DMS 273 treated with DMSO at 0.1 percent for 48 hours (cell line): Measurements from ENCODE around the gene GSTM1.
"Not testable (repeated sequence)": the region's sequence is repeated elsewhere in the genome, so short reads cannot be mapped to it uniquely, and the experiment has no call there.

Experiments used
- DNase-seq: peaks from one replicate; lab custom pipeline; 2025; lab: John Stamatoyannopoulos, UW

The GSTM1 gene

GRCh38 chr1:109697861-109698260, 10.2 kb downstream of the GSTM1 start:
- DNase-seq: not testable (repeated sequence)

DNA sequence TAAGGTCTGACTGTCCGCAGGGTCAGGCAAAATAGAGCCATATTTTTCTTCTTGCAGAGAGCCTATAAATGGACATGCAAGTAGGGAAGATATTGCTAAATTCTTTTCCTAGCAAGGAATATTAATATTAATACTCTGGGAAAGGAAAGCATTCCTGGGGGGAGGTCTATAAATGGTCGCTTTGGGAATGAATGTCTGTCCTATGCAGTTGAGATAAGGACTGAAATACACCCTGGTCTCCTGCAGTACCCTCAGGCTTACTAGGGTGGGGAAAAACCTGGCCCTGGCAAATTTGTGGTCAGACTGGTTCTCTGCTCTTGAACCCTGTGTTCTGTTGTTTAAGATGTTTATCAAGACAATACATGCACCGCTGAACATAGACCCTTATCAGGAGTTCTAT, 15.3 kb downstream of the GSTM1 start:
- not testable (repeated sequence) for DNase-seq

- no peak for DNase-seq
These were observed 16.6 kb downstream of the GSTM1 start for GRCh38 chr1:109704173-109704572.

GRCh38 chr1:109705411-109705810, 17.8 kb downstream of the GSTM1 start:
- no peak for DNase-seq

DNA sequence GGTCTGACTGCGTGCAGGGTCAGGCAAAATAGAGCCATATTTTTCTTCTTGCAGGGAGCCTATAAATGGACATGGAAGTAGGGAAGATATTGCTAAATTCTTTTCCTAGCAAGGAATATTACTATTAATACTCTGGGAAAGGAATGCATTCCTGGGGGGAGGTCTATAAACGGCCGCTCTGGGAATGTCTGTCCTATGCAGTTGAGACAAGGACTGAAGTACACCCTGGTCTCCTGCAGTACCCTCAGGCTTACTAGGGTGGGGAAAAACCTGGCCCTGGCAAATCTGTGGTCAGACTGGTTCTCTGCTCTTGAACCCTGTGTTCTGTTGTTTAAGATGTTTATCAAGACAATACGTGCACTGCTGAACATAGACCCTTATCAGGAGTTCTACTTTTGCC, 21.3 kb downstream of the GSTM1 start:
- DNase-seq: not testable (repeated sequence)

- not testable (repeated sequence) for DNase-seq
These were observed 22.2 kb downstream of the GSTM1 start for GRCh38 chr1:109709822-109710221.

DNA sequence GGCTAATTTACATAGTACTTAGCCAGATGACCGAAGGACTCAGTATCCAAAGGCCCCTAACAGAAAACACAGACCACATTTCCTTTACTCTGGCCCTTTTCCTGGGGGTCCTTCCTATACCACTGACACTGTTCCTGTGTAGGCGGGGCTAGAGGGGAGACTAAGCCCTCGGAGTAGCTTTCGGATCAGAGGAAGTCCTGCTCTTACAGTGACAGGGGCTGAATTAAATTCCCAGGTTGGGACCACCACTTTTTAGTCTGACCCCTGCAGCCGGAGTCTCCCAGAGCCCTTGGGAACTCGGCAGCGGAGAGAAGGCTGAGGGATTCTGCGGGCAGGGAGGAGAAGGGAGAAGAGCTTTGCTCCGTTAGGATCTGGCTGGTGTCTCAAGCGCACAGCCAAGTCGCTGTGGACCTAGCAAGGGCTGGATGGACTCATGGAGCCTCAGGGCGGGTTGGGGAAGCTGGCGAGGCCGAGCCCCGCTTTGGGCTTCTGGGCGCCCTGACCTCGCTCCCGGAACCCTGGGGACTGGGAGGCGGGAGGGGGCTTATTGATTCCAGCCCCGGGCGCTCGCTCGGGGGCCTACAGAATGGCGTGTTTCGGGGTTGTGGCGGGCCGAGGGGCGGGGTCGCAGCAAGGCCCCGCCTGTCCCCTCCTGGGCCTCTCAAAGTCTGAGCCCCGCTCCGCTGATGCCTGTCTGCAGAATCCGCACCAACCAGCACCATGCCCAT, 24.1 kb downstream of the GSTM1 start, which contains the start of gene GSTM5:
TSS of gene GSTM5 (plus strand) at position 659 of the 728 bp plus-strand sequence. CDS start at position 721, 62 bp downstream.
- DNase-seq: not testable (repeated sequence)

GRCh38 chr1:109712321-109712864, 24.8 kb downstream of the GSTM1 start:
- DNase-seq: no peak

DNA sequence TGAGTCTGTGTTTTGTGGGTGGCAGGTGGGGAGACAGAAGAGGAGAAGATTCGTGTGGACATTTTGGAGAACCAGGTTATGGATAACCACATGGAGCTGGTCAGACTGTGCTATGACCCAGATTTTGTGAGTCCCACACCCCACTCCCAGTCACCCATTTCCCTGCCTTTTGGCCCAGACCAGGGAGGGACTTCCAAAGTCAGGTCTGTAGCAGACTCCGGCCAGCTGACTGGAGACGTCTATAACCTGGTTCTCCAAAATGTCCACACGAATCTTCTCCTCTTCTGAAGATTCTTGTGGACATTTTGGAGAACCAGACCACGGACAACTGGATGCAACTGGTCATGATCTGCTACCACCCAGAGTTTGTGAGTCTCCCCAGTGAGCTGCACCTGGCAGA, 26.0 kb downstream of the GSTM1 start:
- no peak for DNase-seq

- DNase-seq: no peak
These were observed 27.2 kb downstream of the GSTM1 start for GRCh38 chr1:109714661-109715372.

DNA sequence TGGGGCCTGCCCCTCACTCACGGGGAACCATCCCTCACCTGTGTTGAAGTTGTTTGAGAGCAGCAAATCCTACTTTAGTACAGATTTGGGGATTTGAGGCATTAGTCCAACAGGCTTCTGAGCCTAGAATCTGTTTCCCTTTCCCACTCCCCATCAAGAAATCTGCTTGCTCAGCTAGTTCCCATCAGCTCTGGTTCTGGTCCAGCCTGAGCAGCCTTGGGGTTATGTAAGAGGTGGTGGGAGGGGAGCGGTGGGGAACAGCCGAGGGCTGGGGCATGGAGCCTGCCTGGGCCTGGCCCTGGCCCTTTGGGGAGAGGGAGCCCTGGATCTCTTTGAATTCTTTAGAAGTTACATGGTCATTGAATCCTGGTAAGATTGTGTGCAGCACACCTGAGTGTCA, 28.5 kb downstream of the GSTM1 start:
- no peak for DNase-seq

DNA sequence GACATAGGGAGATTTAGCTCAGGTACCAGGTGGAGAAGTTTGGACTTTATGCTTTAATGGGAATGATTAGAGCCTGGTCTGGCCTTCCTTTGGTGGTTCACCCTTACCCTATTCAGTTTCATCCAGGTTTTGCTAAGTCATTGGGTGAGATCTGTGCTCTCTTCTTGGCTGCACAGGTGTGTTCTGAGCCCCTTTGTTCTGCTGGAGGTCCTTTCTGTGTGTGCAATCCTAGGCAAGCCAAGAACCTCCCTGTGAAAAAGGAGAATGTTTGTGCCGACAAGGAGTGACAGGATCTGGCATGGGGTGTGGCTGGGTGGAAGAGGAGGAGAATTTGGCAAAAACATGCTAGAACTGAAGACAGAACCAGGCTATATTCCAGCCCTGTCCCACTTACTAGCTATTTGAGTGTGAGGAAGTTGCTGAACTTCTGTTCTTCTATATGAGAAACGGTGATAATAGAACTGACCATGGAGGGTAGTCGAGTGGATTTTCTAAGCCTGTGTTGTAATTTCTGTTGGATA, 29.0 kb downstream of the GSTM1 start:
- no peak for DNase-seq

- no peak for DNase-seq
These were observed 30.1 kb downstream of the GSTM1 start for GRCh38 chr1:109717729-109718128.

DNA sequence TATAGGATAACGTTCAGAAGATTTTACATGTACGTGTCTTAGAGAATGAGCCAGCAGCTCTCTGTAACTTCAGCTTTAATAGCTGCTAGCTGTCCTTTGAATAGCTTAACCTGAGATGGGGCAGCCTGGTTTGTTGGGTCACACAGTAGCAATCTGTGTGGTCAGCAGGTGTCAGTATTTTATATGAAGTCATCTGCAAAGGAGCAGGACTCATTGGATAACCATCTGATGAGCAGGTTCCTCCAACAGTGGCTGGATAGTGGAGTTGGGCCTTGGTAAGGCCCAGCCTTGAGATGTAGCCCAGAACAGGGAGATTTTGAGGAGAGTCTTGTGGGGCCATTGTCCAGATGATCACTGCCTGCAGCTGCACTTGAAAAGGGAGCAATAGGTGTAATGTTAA, 30.9 kb downstream of the GSTM1 start:
- DNase-seq: no peak

GRCh38 chr1:109719337-109719837, 31.8 kb downstream of the GSTM1 start:
- no peak for DNase-seq

- no peak for DNase-seq
These were observed 33.4 kb downstream of the GSTM1 start for GRCh38 chr1:109721042-109721441.

- no peak for DNase-seq
These were observed 34.4 kb downstream of the GSTM1 start for GRCh38 chr1:109721971-109722370.

DNA sequence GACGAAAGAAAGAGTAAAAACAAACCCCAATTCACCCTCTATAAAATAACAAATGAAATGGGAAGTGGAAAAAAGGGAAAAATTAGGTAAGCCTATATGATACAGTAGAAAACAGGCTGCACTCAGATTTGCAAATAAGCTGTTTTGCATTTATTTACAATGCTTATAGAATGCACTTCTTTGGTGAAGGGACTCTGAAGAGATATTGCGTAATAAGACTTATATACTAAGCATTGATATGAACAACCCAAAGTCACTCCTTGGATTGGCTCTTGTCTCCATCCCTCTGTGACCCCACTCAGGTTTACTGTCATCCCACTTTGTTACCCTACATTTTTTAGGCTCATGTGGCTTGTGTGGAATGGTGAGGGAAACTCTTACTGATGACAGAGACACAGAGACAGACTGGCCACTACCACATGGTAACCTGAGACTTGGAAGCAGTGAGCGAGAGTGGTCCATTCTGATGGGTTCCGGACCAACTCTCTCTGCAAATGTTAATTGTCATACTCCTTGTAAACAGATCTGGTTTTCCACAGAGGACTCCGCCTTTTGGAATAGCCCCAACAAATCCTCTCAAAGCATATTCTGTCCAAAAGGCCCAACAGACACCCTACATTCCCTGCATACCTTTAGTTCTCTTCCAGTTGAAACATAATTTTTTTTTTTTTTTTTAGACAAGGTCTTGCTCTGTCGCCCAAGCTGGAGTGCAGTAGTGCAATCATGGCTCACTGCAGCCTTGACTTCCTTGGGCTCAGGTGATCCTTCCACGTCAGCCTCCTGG, 35.5 kb downstream of the GSTM1 start:
- DNase-seq: no peak

- no peak for DNase-seq
These were observed 37.3 kb downstream of the GSTM1 start for GRCh38 chr1:109724933-109725332.

DNA sequence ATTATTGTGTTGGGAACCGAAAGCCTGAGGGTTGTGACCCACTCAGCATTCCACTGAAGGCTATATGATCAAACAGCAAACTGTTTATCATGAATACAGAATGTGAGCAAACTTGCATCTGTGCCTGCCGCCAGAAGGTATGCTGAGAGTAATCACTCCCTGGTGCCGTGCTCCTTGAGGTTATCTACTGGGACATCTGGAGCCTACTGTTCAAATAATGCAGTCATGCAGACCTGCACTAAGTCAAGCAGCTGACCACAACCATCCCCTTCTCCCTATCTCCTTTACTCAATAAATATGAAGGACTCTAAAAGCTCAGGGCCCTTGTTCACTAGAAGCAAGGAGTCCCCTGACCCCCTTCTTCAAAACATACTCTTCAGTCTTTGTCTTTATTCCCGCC, 37.9 kb downstream of the GSTM1 start:
- DNase-seq: no peak

- DNase-seq: no peak
These were observed 38.4 kb downstream of the GSTM1 start for GRCh38 chr1:109726007-109726406.
